ENCODE measurements around the gene SMAP1.
"Not testable (repeated sequence)": the region's sequence is repeated elsewhere in the genome, so short reads cannot be mapped to it uniquely, and the experiment has no call there.

The SMAP1 gene

DNA sequence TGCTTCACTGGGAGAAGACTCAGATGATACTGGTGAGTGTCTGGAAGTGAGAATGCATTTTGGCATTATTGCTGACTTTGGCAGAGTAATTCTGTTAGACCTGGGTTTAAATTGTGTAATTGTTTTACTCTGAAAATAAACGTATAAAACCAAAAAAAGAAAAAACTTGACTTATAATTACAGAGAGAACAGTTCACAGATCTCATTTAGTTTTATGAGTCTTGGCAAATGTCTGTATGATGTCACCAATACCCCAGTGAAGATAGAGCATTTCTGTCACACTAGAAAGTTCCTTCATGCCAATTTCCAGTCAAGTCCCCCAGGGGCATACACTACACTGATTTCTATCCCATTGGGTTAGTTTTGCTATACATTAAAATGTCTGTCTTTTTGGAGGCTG is 67.3 kb downstream of the SMAP1 start:
- Histone ChIP-seq H3K36me3 (ENCODE audit: control insufficient read depth in 5 of 5, insufficient read depth in 5 of 5, low read length in 5 of 5) (peaks cover 4 to 20% (median 10%) of the 10 kb centered on the region in 5 donors), H3K4me3 (ENCODE audit: low read depth in 1 of 5, low read length in 5 of 5) (no peak overlapping the region), H3K9me3 (ENCODE audit: control insufficient read depth in 5 of 5, low read length in 5 of 5) (no peaks in the 10 kb centered on the region), H3K9ac (ENCODE audit: low read length in 5 of 5) (no peak overlapping the region), H3K27me3 (ENCODE audit: control insufficient read depth in 5 of 5, insufficient read depth in 4 of 5, low read length in 5 of 5) (no peaks in the 10 kb centered on the region), H3K4me1 (ENCODE audit: control insufficient read depth in 5 of 5, insufficient read depth in 5 of 5, low read length in 5 of 5) (no peaks in the 10 kb centered on the region), H3K27ac (ENCODE audit: low read depth, low read length) (no peak overlapping the region)

DNA sequence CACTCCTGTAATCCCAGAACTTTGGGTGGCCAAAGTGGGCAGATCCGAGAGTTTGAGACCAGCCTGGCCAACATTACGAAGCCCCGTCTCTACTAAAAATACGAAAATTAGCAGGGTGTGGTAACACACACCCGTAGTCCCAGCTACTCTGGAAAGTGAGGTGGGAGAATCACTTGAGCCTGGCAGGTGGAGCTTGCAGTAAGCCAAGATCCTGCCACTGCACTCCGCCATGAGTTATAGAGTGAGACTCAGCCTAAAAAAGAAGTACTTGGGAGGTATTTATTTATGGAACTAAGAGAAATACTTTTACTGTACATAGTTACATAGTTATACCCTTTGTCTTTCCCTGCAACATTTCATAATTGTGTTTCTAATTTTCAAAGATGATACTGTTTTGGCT is 67.8 kb downstream of the SMAP1 start:
- H3K4me1 ChIP-seq (ENCODE audit: control insufficient read depth in 5 of 5, insufficient read depth in 5 of 5, low read length in 5 of 5) = no peaks in the 10 kb centered on the region
- H3K27me3 ChIP-seq (ENCODE audit: control insufficient read depth in 5 of 5, insufficient read depth in 4 of 5, low read length in 5 of 5) = no peaks in the 10 kb centered on the region
- no peak overlapping the region for H3K9ac ChIP-seq (ENCODE audit: low read length in 5 of 5)
- no peaks in the 10 kb centered on the region for H3K9me3 ChIP-seq (ENCODE audit: control insufficient read depth in 5 of 5, low read length in 5 of 5)
- no peak overlapping the region for H3K27ac ChIP-seq (ENCODE audit: low read depth, low read length)
- peaks cover 4 to 20% (median 10%) of the 10 kb centered on the region in 5 donors for H3K36me3 ChIP-seq (ENCODE audit: control insufficient read depth in 5 of 5, insufficient read depth in 5 of 5, low read length in 5 of 5)
- no peak overlapping the region for H3K4me3 ChIP-seq (ENCODE audit: low read depth in 1 of 5, low read length in 5 of 5)

GRCh38 chr6:70738028-70738427 is 70.3 kb downstream of the SMAP1 start:
- Histone ChIP-seq H3K36me3 (ENCODE audit: control insufficient read depth in 5 of 5, insufficient read depth in 5 of 5, low read length in 5 of 5) (peaks cover 6 to 19% (median 15%) of the 10 kb centered on the region in 5 donors), H3K27me3 (ENCODE audit: control insufficient read depth in 5 of 5, insufficient read depth in 4 of 5, low read length in 5 of 5) (no peaks in the 10 kb centered on the region), H3K27ac (ENCODE audit: low read depth, low read length) (no peak overlapping the region), H3K4me3 (ENCODE audit: low read depth in 1 of 5, low read length in 5 of 5) (no peak overlapping the region), H3K9me3 (ENCODE audit: control insufficient read depth in 5 of 5, low read length in 5 of 5) (peaks cover 0 to 2% (median 0%) of the 10 kb centered on the region in 5 donors), H3K4me1 (ENCODE audit: control insufficient read depth in 5 of 5, insufficient read depth in 5 of 5, low read length in 5 of 5) (no peaks in the 10 kb centered on the region), H3K9ac (ENCODE audit: low read length in 5 of 5) (no peak overlapping the region)

- Histone ChIP-seq H3K4me1 (ENCODE audit: control insufficient read depth in 5 of 5, insufficient read depth in 5 of 5, low read length in 5 of 5) (no peaks in the 10 kb centered on the region), H3K27ac (ENCODE audit: low read depth, low read length) (no peak overlapping the region), H3K36me3 (ENCODE audit: control insufficient read depth in 5 of 5, insufficient read depth in 5 of 5, low read length in 5 of 5) (peaks cover 3 to 11% (median 9%) of the 10 kb centered on the region in 5 donors), H3K27me3 (ENCODE audit: control insufficient read depth in 5 of 5, insufficient read depth in 4 of 5, low read length in 5 of 5) (no peaks in the 10 kb centered on the region), H3K9me3 (ENCODE audit: control insufficient read depth in 5 of 5, low read length in 5 of 5) (peaks cover 0 to 2% (median 0%) of the 10 kb centered on the region in 5 donors), H3K9ac (ENCODE audit: low read length in 5 of 5) (no peak overlapping the region), H3K4me3 (ENCODE audit: low read depth in 1 of 5, low read length in 5 of 5) (no peak overlapping the region)
Observed at GRCh38 chr6:70739534-70739933, 71.9 kb downstream of the SMAP1 start.

DNA sequence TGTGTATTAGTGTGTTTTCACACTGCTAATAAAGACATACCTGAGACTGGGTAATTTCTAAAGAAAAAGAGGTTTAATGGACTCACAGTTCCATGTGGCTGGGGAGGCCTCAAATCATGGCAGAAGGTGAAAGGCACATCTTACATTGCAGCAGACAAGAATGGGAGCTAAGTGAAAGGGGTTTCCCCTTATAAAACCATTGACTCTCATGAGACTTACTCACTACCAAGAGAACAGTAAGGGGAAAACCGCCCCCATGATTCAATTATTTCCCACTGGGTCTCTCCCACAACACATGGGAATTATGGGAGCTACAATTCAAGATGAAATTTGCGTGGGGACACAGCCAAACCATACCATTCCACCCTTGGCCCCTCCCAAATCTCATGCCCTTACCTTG is 73.1 kb downstream of the SMAP1 start:
- not testable (repeated sequence) for H3K9ac ChIP-seq (ENCODE audit: low read length in 5 of 5); H3K4me3 ChIP-seq (ENCODE audit: low read depth in 1 of 5, low read length in 5 of 5); H3K36me3 ChIP-seq (ENCODE audit: control insufficient read depth in 5 of 5, insufficient read depth in 5 of 5, low read length in 5 of 5); H3K27ac ChIP-seq (ENCODE audit: low read depth, low read length); H3K9me3 ChIP-seq (ENCODE audit: control insufficient read depth in 5 of 5, low read length in 5 of 5); H3K4me1 ChIP-seq (ENCODE audit: control insufficient read depth in 5 of 5, insufficient read depth in 5 of 5, low read length in 5 of 5); H3K27me3 ChIP-seq (ENCODE audit: control insufficient read depth in 5 of 5, insufficient read depth in 4 of 5, low read length in 5 of 5)

DNA sequence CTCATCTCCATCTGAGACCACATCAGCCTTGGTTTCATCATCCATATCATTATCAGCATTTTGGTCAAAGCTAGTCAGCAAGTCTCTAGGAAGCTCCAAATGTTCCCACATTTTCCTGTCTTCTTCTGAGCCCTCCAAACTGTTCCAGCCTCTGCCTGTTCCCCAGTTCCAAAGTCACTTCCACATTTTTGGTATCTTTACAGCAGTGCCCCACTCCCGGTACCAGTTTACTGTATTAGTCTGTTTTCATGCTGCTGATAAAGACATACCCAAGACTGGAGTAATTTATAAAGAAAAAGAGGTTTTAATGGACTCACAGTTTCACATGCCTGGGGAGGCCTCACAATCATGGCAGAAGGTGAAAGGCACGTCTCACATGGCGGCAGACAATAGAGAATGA is 74.8 kb downstream of the SMAP1 start:
- not testable (repeated sequence) for H3K4me1 ChIP-seq (ENCODE audit: control insufficient read depth in 5 of 5, insufficient read depth in 5 of 5, low read length in 5 of 5); H3K9ac ChIP-seq (ENCODE audit: low read length in 5 of 5); H3K9me3 ChIP-seq (ENCODE audit: control insufficient read depth in 5 of 5, low read length in 5 of 5); H3K27ac ChIP-seq (ENCODE audit: low read depth, low read length); H3K36me3 ChIP-seq (ENCODE audit: control insufficient read depth in 5 of 5, insufficient read depth in 5 of 5, low read length in 5 of 5); H3K27me3 ChIP-seq (ENCODE audit: control insufficient read depth in 5 of 5, insufficient read depth in 4 of 5, low read length in 5 of 5); H3K4me3 ChIP-seq (ENCODE audit: low read depth in 1 of 5, low read length in 5 of 5)

- Histone ChIP-seq H3K4me1 (ENCODE audit: control insufficient read depth in 5 of 5, insufficient read depth in 5 of 5, low read length in 5 of 5) (no peaks in the 10 kb centered on the region), H3K4me3 (ENCODE audit: low read depth in 1 of 5, low read length in 5 of 5) (no peak overlapping the region), H3K27me3 (ENCODE audit: control insufficient read depth in 5 of 5, insufficient read depth in 4 of 5, low read length in 5 of 5) (no peaks in the 10 kb centered on the region), H3K27ac (ENCODE audit: low read depth, low read length) (no peak overlapping the region), H3K9ac (ENCODE audit: low read length in 5 of 5) (no peak overlapping the region), H3K9me3 (ENCODE audit: control insufficient read depth in 5 of 5, low read length in 5 of 5) (no peaks in the 10 kb centered on the region), H3K36me3 (ENCODE audit: control insufficient read depth in 5 of 5, insufficient read depth in 5 of 5, low read length in 5 of 5) (peaks cover 0 to 12% (median 0%) of the 10 kb centered on the region in 5 donors)
Observed at GRCh38 chr6:70753870-70754380, 86.2 kb downstream of the SMAP1 start.

- Histone ChIP-seq H3K9me3 (ENCODE audit: control insufficient read depth in 5 of 5, low read length in 5 of 5) (no peaks in the 10 kb centered on the region), H3K36me3 (ENCODE audit: control insufficient read depth in 5 of 5, insufficient read depth in 5 of 5, low read length in 5 of 5) (peaks cover 0 to 15% (median 1%) of the 10 kb centered on the region in 5 donors), H3K27ac (ENCODE audit: low read depth, low read length) (no peak overlapping the region), H3K27me3 (ENCODE audit: control insufficient read depth in 5 of 5, insufficient read depth in 4 of 5, low read length in 5 of 5) (no peaks in the 10 kb centered on the region), H3K9ac (ENCODE audit: low read length in 5 of 5) (no peak overlapping the region), H3K4me3 (ENCODE audit: low read depth in 1 of 5, low read length in 5 of 5) (no peak overlapping the region), H3K4me1 (ENCODE audit: control insufficient read depth in 5 of 5, insufficient read depth in 5 of 5, low read length in 5 of 5) (no peaks in the 10 kb centered on the region)
Observed at GRCh38 chr6:70758883-70759282, 91.2 kb downstream of the SMAP1 start.

DNA sequence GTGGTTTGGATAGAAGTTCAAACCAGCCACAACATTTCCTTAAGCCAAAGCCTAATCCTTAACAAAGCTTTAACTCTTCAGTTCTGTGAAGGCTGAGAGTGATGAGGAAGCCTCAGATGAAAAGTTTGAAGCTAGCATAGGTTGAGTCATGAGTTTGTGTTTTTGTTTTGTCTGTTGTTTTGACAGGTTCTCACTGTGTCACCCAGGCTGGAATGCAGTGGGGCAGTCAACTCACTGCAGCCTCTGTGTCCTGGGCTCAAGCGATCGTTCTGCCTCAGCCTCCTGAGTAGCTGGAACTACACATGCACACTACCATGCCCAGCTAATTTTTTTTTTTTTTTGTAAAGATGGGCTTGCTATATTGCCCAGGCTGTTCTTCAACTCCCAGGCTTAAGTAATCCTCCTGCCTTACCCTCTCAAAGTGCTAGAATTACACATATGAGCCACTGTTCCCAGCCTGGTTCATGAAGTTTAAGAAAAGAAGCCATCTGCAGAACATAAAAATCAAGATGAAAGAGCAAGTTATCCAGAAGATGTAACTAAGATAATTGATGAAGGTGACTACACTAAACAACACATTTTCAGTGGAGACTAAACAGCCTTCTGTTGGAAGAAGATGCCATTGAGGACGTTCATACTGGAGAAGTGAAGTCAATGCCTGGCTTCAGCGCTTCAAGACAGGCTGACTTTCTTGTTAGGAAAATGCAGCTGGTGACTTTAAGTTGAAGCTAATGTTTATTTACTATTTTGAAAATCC is 96.2 kb downstream of the SMAP1 start:
- no peaks in the 10 kb centered on the region for H3K4me1 ChIP-seq (ENCODE audit: control insufficient read depth in 5 of 5, insufficient read depth in 5 of 5, low read length in 5 of 5)
- no peak overlapping the region for H3K9ac ChIP-seq (ENCODE audit: low read length in 5 of 5)
- peaks cover 0 to 13% (median 7%) of the 10 kb centered on the region in 5 donors for H3K36me3 ChIP-seq (ENCODE audit: control insufficient read depth in 5 of 5, insufficient read depth in 5 of 5, low read length in 5 of 5)
- no peak overlapping the region for H3K4me3 ChIP-seq (ENCODE audit: low read depth in 1 of 5, low read length in 5 of 5)
- no peak overlapping the region for H3K27ac ChIP-seq (ENCODE audit: low read depth, low read length)
- H3K9me3 ChIP-seq (ENCODE audit: control insufficient read depth in 5 of 5, low read length in 5 of 5) = no peaks in the 10 kb centered on the region
- H3K27me3 ChIP-seq (ENCODE audit: control insufficient read depth in 5 of 5, insufficient read depth in 4 of 5, low read length in 5 of 5) = no peaks in the 10 kb centered on the region

GRCh38 chr6:70764706-70765105 is 97.0 kb downstream of the SMAP1 start:
- Histone ChIP-seq H3K4me3 (ENCODE audit: low read depth in 1 of 5, low read length in 5 of 5) (no peak overlapping the region), H3K36me3 (ENCODE audit: control insufficient read depth in 5 of 5, insufficient read depth in 5 of 5, low read length in 5 of 5) (peaks cover 0 to 13% (median 7%) of the 10 kb centered on the region in 5 donors), H3K9ac (ENCODE audit: low read length in 5 of 5) (no peak overlapping the region), H3K9me3 (ENCODE audit: control insufficient read depth in 5 of 5, low read length in 5 of 5) (no peaks in the 10 kb centered on the region), H3K4me1 (ENCODE audit: control insufficient read depth in 5 of 5, insufficient read depth in 5 of 5, low read length in 5 of 5) (no peaks in the 10 kb centered on the region), H3K27me3 (ENCODE audit: control insufficient read depth in 5 of 5, insufficient read depth in 4 of 5, low read length in 5 of 5) (no peaks in the 10 kb centered on the region), H3K27ac (ENCODE audit: low read depth, low read length) (no peak overlapping the region)
